CD4-positive, CD25-positive, alpha-beta regulatory T cell (primary cell): ENCODE measurements around the gene SLC9A5. TPM values are rescaled to one million over a fixed set of nuclear protein-coding genes. Genes with fewer than 3 reads are reported as not detected.
A peak's percentile ranks its signal among the peaks of the same experiment; 100 is the strongest.

Experiments
- ATAC-seq, 2 donors: fragments of 150-1000 bp; cut with Tn5 transposase; one replicate each; pipeline ENCODE4 v1.10.0; 2021; ENCODE audit warnings: low read depth in 2 of 2, moderate number of reproducible peaks in 2 of 2, moderate library complexity in 1 of 2
- DNase-seq, 3 donors: peaks; one replicate each; pipeline versions ENCODE4 v3.0.0 to v3.0.0-alpha.2; 2012 to 2022; ENCODE audit warnings: mixed read lengths in 1 of 3
- H3K27ac ChIP-seq: one replicate; pipeline ENCODE4 v1.7.0; 2013; ENCODE audit warnings: mild to moderate bottlenecking, low read length; ENCODE audit not compliant: insufficient read depth, poor library complexity, severe bottlenecking
- H3K27me3 ChIP-seq: one replicate; pipeline ENCODE4 v1.7.0; 2013; ENCODE audit warnings: low read length; ENCODE audit not compliant: control insufficient read depth, insufficient read depth
- H3K36me3 ChIP-seq: one replicate; pipeline ENCODE4 v1.7.0; 2013; ENCODE audit warnings: mild to moderate bottlenecking, low read length, moderate library complexity; ENCODE audit not compliant: control insufficient read depth, insufficient read depth
- H3K4me1 ChIP-seq: 2 replicates; pipeline ENCODE4 v1.7.0; 2013; ENCODE audit warnings: mild to moderate bottlenecking, low read length; ENCODE audit not compliant: insufficient read depth, control insufficient read depth, poor library complexity, severe bottlenecking
- H3K4me3 ChIP-seq: one replicate; pipeline ENCODE4 v1.7.0; 2013; ENCODE audit warnings: low read depth, mild to moderate bottlenecking, low read length, moderate library complexity
- H3K9me3 ChIP-seq, 2 experiments: 1 replicate in 1 of 2; 2 replicates in 1 of 2; pipeline ENCODE4 v1.7.0; 2013; ENCODE audit warnings: low read length in 2 of 2, mild to moderate bottlenecking in 1 of 2, moderate library complexity in 1 of 2; ENCODE audit not compliant: control insufficient read depth in 2 of 2
- H3K27ac Mint-ChIP-seq, 3 donors: one replicate each; pipeline ENCODE4 v1.8.0; 2020 to 2022; ENCODE audit warnings: mild to moderate bottlenecking in 3 of 3, mixed read lengths in 3 of 3, moderate library complexity in 2 of 3
- H3K27me3 Mint-ChIP-seq: one replicate; pipeline ENCODE4 v1.8.0; 2022; ENCODE audit warnings: mild to moderate bottlenecking, mixed read lengths
- H3K36me3 Mint-ChIP-seq: one replicate; pipeline ENCODE4 v1.8.0; 2020; ENCODE audit warnings: mixed read lengths
- H3K4me1 Mint-ChIP-seq, 4 donors: one replicate each; pipeline ENCODE4 v1.8.0; 2020 to 2022; ENCODE audit warnings: mixed read lengths in 4 of 4, mild to moderate bottlenecking in 1 of 4
- H3K4me3 Mint-ChIP-seq, 4 donors: one replicate each; pipeline ENCODE4 v1.8.0; 2020 to 2022; ENCODE audit warnings: mild to moderate bottlenecking in 4 of 4, mixed read lengths in 4 of 4, moderate library complexity in 3 of 4
- H3K9me3 Mint-ChIP-seq, 7 donors: one replicate each; pipeline ENCODE4 v1.8.0; 2020 to 2022; ENCODE audit warnings: mixed read lengths in 7 of 7, mild to moderate bottlenecking in 3 of 7, moderate library complexity in 2 of 7
- polyA plus RNA-seq, 4 donors: library from polyadenylated mRNA; unstranded; fragments of 300-500 nt; fragmentation: Illumina TruSeq; gene quantifications; one replicate each; pipeline ENCODE4 v1.2.3, GENCODE V29; 2021
- total RNA-seq: library from RNA; stranded (reverse); gene quantifications from one replicate; pipeline ENCODE4 v1.2.3, GENCODE V29; 2022

Gene SLC9A5
- total and polyA plus RNA-seq, 5 donors from 2014 or later = 1.3 TPM; not detected in 4

DNA sequence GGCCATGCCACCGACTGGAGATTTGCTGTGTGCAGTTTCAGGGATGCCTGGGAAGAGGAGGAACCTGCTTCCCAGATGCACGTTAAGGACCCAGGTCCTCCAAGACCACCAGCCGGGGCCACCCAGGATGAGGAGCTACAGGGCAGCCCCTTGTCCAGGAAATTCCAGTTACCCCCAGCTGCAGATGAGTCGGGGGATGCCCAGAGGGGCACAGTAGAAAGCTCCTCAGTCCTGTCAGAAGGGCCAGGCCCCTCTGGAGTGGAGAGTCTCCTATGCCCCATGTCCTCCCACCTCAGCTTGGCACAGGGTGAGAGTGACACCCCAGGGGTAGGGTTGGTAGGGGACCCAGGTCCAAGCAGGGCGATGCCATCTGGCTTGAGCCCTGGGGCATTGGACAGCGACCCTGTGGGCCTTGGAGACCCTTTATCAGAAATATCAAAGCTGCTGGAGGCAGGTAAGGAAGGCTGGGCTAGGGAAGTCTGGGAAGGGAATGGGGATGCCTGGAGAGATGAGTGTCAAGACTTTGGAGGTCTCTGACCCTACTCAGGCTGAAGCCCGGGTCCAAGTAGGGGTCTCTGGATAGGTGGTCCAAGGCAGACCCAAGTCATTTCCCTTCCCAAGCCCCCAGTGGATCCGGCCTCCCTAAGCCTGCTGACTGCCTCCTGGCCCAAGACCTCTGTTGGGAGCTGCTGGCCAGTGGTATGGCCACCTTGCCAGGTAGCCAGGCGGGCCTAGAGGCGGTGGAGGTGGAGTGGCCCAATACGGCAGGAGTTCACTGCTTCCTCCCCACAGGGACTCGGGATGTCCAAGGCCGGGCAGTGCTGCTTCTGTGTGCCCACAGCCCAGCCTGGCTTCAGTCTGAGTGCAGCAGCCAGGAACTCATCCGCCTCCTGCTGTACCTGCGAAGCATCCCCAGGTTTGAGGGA is 31.6 kb downstream of the SLC9A5 start:
- DNase-seq (no peak), ATAC-seq (no peak)
- Histone ChIP-seq H3K9me3 (no peaks in the 10 kb centered on the region), H3K4me3 (no peak overlapping the region), H3K36me3 (peaks cover 3% of the 10 kb centered on the region), H3K27me3 (no peaks in the 10 kb centered on the region), H3K4me1 (peaks cover 26% of the 10 kb centered on the region), H3K27ac (no peak overlapping the region)
- Mint-ChIP-seq H3K9me3 (no peaks in the 10 kb centered on the region), H3K27me3 (no peaks in the 10 kb centered on the region), H3K4me3 (peak overlapping the region; percentile 29 to 74 (median 67)), H3K27ac (peak overlapping the region in 1 of 3 donors; percentile 61), H3K4me1 (peaks cover 0 to 17% (median 7%) of the 10 kb centered on the region in 4 donors), H3K36me3 (peaks cover under 1% of the 10 kb centered on the region)

DNA sequence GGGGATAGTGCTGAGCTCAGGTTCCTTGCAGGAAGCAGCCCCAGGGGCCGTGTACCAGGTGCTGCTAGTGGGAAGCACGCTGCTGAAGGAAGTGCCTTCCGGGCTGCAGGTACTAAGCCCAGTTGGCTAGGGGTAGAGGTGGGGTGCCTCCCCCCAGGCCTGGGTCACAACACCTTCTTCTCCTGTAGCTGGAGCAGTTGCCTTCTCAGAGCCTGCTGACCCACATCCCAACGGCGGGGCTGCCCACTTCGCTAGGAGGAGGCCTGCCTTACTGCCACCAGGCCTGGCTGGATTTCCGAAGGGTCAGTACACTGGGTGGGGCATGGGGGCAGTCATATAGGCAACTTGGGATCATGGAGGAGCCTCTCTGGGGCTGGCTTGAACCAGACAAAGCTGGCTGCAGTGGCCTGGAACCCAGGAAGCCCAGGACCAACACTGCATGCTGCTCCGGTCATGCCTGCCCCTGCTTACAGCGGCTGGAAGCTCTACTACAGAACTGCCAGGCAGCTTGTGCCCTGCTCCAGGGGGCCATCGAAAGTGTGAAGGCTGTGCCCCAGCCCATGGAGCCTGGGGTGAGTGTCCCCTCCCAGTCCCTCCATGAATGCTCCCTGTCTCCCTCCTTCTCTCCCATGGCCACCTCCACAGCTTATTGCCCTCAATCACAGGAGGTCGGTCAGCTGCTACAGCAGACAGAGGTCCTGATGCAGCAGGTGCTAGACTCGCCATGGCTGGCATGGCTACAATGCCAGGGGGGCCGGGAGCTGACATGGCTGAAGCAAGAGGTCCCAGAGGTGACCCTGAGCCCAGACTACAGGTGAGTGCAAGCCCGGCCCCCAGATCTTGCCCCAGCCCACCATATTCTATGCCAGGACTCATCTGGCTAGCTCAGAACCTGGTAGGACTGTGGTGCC is 33.0 kb downstream of the SLC9A5 start:
- Mint-ChIP-seq H3K27me3 (no peaks in the 10 kb centered on the region), H3K27ac (no peak overlapping the region), H3K4me1 (peaks cover 0 to 13% (median 3%) of the 10 kb centered on the region in 4 donors), H3K9me3 (no peaks in the 10 kb centered on the region), H3K36me3 (peaks cover 6% of the 10 kb centered on the region), H3K4me3 (peak overlapping the region in 3 of 4 donors; percentile 29 to 71 (median 36))
- no peaks in the 10 kb centered on the region for H3K27me3 ChIP-seq
- H3K27ac ChIP-seq = no peak overlapping the region
- no peaks in the 10 kb centered on the region for H3K36me3 ChIP-seq
- peaks cover 26% of the 10 kb centered on the region for H3K4me1 ChIP-seq
- DNase-seq (no peak), ATAC-seq (no peak)
- no peaks in the 10 kb centered on the region for H3K9me3 ChIP-seq
- no peak overlapping the region for H3K4me3 ChIP-seq

DNA sequence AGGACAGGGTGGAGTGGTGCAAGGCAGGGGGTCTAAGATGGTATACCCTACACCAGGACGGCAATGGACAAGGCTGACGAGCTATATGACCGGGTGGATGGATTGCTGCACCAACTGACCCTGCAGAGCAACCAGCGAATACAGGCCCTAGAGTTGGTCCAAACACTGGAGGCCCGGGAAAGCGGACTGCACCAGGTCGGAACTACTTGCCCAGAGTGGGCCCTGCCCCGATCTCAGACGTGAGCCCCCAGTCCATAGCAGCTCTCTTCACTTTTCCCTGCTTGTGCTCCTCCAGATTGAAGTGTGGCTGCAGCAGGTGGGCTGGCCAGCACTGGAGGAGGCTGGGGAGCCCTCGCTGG is 33.6 kb downstream of the SLC9A5 start:
- no peaks in the 10 kb centered on the region for H3K27me3 Mint-ChIP-seq
- H3K4me3 Mint-ChIP-seq = no peak overlapping the region
- no peak overlapping the region for H3K4me3 ChIP-seq
- H3K27ac ChIP-seq = no peak overlapping the region
- no peaks in the 10 kb centered on the region for H3K9me3 Mint-ChIP-seq
- peaks cover 0 to 13% (median 2%) of the 10 kb centered on the region in 4 donors for H3K4me1 Mint-ChIP-seq
- peaks cover 25% of the 10 kb centered on the region for H3K4me1 ChIP-seq
- H3K36me3 ChIP-seq = no peaks in the 10 kb centered on the region
- H3K27me3 ChIP-seq = no peaks in the 10 kb centered on the region
- ATAC-seq (no peak), DNase-seq (no peak)
- H3K9me3 ChIP-seq = no peaks in the 10 kb centered on the region
- peaks cover 6% of the 10 kb centered on the region for H3K36me3 Mint-ChIP-seq
- H3K27ac Mint-ChIP-seq = no peak overlapping the region

DNA sequence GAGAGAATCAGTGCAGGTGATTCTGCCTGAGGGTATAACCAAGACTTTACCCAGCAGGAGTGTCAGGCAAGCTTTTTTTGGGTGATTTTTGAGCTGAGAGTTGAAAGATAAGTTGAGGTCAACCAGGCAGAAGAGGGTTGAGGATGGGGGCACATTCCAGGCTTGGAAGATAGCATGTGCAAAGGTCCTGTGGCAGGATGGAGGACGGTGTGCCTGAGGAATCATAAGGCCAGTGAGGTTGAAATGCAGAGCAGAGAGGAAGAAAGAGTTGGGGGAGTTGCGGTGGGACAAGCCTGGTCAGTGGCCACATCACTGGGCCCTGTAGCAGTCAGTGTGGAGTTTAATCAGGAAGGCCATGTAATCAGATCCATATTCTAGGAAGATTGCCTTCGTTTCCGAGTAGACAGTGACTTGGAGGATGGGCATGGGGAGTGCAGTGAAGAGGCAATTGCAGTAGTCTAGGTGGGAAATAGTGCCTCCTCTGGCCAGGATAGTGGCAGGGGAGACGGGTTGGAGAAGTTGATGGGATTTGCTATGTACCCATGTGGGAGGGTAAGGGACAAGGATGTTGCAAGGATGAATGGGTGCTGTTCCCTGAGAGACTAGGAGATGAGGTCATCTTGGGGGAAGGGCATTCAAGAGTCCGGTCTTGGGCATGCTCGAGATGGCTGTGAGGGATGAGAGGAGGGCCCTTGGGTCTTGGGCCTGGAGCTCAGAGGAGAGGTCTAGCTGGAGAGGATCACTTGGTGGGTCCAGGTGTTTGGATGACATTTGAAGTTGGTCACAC is 34.5 kb downstream of the SLC9A5 start:
- Histone ChIP-seq H3K27ac (no peak overlapping the region), H3K9me3 (no peaks in the 10 kb centered on the region), H3K27me3 (no peaks in the 10 kb centered on the region), H3K4me1 (peaks cover 17% of the 10 kb centered on the region), H3K36me3 (no peaks in the 10 kb centered on the region), H3K4me3 (no peak overlapping the region)
- Mint-ChIP-seq H3K4me3 (peak overlapping the region in 1 of 4 donors; percentile 57), H3K4me1 (peaks cover 0 to 6% (median 0%) of the 10 kb centered on the region in 4 donors), H3K27me3 (no peaks in the 10 kb centered on the region), H3K36me3 (peaks cover 6% of the 10 kb centered on the region), H3K27ac (peak overlapping the region in 1 of 3 donors; percentile 12), H3K9me3 (no peaks in the 10 kb centered on the region)
- DNase-seq = no peak
- no peak for ATAC-seq

DNA sequence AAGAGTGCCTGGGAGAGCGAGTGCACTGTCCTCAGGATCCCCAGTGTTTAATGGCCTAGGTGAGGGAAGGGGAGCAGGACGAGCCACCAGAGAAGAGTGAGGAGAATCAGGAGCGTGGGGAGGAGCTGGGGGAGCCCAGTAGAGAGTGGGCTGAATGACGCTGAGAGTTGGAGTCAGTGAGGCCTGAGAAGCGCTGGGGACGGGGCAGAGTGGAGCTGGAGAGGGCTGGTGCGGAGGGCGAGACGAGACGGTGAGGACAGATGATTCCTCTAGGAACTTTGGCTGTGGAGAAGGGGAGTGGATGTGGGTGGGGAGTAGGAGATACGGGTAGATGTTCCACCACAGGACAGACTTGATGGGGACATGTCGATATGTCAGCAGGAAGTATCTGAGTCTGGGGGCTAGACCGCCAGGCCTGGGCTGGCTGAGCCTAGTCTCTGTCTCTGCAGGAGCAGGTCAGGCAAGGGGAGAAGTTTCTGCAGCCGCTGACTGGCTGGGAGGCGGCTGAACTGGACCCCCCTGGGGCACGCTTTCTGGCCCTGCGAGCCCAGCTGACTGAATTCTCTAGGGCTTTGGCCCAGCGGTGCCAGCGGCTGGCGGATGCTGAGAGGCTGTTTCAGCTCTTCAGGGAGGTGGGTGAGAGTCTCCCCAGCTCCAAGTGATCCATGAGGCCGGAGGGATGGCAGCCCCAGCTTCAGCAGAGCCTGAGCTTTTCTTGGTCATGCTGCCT is 35.2 kb downstream of the SLC9A5 start:
- DNase-seq (no peak), ATAC-seq (no peak)
- Mint-ChIP-seq H3K4me1 (no peaks in the 10 kb centered on the region), H3K27me3 (no peaks in the 10 kb centered on the region), H3K9me3 (no peaks in the 10 kb centered on the region), H3K36me3 (peaks cover 6% of the 10 kb centered on the region), H3K4me3 (peak overlapping the region in 1 of 4 donors; percentile 57), H3K27ac (peak overlapping the region in 1 of 3 donors; percentile 12)
- no peaks in the 10 kb centered on the region for H3K9me3 ChIP-seq
- H3K27ac ChIP-seq = no peak overlapping the region
- no peaks in the 10 kb centered on the region for H3K36me3 ChIP-seq
- H3K4me1 ChIP-seq = peaks cover 9% of the 10 kb centered on the region
- no peak overlapping the region for H3K4me3 ChIP-seq
- no peaks in the 10 kb centered on the region for H3K27me3 ChIP-seq

DNA sequence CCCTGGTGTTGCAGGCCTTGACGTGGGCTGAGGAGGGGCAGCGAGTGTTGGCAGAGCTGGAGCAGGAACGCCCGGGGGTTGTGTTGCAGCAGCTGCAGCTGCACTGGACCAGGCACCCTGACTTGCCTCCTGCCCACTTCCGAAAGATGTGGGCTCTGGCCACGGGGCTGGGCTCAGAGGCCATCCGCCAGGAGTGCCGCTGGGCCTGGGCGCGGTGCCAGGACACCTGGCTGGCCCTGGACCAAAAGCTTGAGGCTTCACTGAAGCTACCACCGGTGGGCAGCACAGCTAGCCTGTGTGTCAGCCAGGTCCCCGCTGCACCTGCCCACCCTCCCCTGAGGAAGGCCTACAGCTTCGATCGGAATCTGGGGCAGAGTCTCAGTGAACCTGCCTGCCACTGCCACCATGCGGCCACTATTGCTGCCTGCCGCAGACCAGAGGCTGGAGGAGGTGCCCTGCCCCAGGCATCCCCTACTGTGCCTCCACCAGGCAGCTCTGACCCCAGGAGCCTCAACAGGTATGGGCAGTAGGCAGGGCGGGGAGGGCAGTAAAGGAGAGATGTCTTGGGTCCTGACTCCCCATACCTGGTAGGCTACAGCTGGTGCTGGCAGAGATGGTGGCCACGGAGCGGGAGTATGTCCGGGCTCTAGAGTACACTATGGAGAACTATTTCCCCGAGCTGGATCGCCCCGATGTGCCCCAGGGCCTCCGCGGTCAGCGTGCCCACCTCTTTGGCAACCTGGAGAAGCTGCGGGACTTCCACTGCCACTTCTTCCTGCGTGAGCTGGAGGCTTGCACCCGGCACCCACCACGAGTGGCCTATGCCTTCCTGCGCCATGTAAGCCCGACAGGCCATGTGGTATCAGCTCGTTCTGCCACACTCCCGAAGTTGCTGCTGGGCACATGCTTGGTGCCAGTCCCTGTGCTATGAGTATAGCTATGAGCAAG is 36.2 kb downstream of the SLC9A5 start:
- H3K27ac ChIP-seq = no peak overlapping the region
- H3K27me3 ChIP-seq = no peaks in the 10 kb centered on the region
- Mint-ChIP-seq H3K4me1 (peaks cover 0 to 3% (median 0%) of the 10 kb centered on the region in 4 donors), H3K27me3 (no peaks in the 10 kb centered on the region), H3K36me3 (peaks cover 6% of the 10 kb centered on the region), H3K9me3 (no peaks in the 10 kb centered on the region), H3K4me3 (no peak overlapping the region), H3K27ac (peak overlapping the region in 2 of 3 donors; percentile 24 to 37)
- H3K4me1 ChIP-seq = peaks cover 3% of the 10 kb centered on the region
- H3K9me3 ChIP-seq = no peaks in the 10 kb centered on the region
- DNase-seq (no peak), ATAC-seq (no peak)
- H3K4me3 ChIP-seq = no peak overlapping the region
- H3K36me3 ChIP-seq = no peaks in the 10 kb centered on the region
